H7 (cell line): ENCODE measurements around the gene LIPH. TPM values are rescaled to one million over a fixed set of nuclear protein-coding genes. Genes with fewer than 3 reads are reported as not detected.

Experiments used
- DNase-seq: peaks from one replicate; pipeline ENCODE4 v3.0.0; 2012
- H3K27me3 ChIP-seq: 2 replicates; pipeline ENCODE4 v1.6.0; 2011; ENCODE audit warnings: mild to moderate bottlenecking, low read length; ENCODE audit not compliant: control insufficient read depth, insufficient read depth
- H3K36me3 ChIP-seq: replicated peaks from 2 replicates; pipeline ENCODE4 v1.5.1; 2011; ENCODE audit warnings: low read length; ENCODE audit not compliant: control insufficient read depth, insufficient read depth
- H3K4me3 ChIP-seq: 2 replicates; pipeline ENCODE4 v1.5.1; 2011; ENCODE audit warnings: low read depth, mild to moderate bottlenecking, control low read depth, low read length, moderate library complexity; ENCODE audit not compliant: insufficient read depth
- total RNA-seq: library from RNA; depleted of rRNA; stranded (reverse); fragments of >200 nt; shearing (Covaris generic); gene quantifications from 2 replicates; pipeline ENCODE4 v1.2.3, GENCODE V29; 2014

LIPH gene
- total RNA-seq, 1 experiment from 2014 or later: 0.21 TPM

DNA sequence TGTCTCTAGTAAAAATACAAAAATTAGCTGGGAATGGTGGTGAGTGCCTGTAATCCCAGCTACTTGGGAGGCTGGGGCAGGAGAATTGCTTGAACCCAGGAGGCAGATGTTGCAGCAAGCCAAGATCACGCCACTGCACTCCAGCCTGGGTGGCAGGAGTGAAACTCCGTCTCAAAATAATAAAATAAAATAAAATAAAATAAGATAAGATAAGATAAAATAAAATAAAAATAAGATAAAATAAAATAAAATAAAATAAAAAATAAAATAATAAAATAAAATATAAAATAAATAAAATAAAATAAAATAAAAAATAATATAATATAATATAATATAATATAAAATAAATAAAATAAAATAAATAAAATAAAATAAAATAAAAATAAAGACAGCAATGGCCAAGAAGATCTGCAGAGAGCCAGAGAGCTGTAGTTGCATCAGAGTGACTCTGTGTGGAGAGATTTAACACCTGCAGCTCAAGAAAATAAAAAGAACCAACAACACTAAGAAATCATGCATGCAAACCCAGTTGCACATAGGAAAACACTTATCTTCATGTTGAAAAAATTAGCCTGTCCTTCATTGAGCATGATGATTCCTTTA lies 25.9 kb downstream of the LIPH start:
- no peak overlapping the region for H3K4me3 ChIP-seq
- no peaks in the 10 kb centered on the region; the same call in 1 of the 2 replicates for H3K27me3 ChIP-seq
- no peak for DNase-seq
- H3K36me3 ChIP-seq: no peaks in the 10 kb centered on the region

DNA sequence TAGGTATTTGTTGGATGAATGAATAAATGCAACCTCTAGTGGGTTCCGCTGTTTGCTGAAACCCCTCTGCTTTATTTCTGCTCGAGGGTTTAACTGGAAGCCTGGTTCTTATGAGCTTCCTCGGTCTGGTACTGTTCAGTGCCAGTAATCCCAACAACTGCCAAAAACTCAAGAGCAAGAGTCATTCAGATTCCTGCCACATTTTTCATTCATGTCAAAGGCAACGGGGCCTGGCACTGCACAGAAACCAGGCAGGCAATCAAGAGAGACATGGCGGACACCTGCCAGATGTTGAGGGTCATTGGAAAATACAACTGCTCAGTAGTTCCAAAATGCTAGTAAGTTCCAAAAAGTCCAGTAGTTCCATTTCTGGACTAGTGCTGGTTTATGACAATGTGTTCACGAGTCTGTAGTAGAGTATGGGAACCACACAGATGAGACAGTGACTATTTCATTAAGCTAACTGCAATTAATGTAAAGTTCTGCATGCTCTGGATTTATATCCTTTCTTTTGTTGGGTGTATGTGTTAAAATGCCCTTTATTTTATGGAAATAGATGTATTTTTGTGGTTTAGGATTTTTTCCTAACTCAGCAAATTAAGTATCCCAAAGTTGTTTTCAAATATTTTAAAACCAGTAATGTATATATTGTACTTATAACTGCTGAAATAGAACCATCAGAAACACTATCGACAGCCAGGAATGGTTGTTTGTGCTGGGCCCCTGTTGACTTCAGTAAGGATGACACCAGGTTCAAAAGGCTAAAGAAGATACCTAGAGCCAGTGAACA lies 30.8 kb downstream of the LIPH start:
- Histone ChIP-seq H3K27me3 (no peaks in the 10 kb centered on the region; the same call in 1 of the 2 replicates), H3K4me3 (no peak overlapping the region), H3K36me3 (no peaks in the 10 kb centered on the region)
- no peak for DNase-seq

DNA sequence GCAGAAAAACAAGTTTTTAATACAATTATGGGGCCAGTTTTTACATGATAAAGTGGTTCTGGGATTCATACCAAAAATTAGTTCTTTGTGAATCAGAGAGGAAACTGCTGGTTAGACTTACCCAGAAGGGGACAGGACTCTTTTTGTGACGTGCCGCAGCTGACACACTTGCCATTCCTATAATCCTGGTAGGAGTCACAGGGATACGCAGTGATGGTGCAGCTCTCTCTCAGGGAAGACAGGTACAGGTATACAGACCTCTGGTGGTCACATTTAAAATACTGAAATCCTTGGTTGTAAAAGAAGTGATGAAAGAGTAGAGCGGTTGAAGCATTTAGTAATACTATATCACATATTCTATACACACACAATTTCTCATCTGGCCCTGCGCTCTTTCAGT lies 33.4 kb downstream of the LIPH start:
- no peak for DNase-seq
- Histone ChIP-seq H3K36me3 (no peaks in the 10 kb centered on the region), H3K4me3 (no peak overlapping the region), H3K27me3 (peaks cover 3% of the 10 kb centered on the region; the same call in 1 of the 2 replicates)

- H3K27me3 ChIP-seq: peaks cover 3% of the 10 kb centered on the region; the same call in 1 of the 2 replicates
These were observed 34.8 kb downstream of the LIPH start for GRCh38 chr3:185517387-185518130.

DNA sequence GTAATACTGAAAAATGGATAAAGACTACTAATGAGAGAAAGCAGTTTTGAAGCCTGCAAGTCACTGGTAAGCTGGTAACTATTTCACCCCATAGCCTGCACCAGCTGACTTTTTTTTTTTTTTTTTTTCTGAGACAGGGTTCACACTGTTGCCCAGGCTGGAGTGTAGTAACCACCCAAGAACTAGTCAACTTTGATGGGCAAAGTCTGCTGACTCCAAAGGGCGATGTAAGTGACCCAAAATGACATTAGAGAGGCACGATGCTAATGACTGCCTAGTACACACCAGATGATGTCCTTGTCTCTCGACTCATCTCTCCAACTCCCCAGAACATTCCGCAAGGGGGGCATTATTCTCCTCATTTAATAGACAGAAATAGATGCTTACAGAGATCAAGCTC lies 40.7 kb downstream of the LIPH start:
- no peaks in the 10 kb centered on the region for H3K36me3 ChIP-seq
- no peak overlapping the region for H3K4me3 ChIP-seq
- no peak for DNase-seq
- peaks cover 3% of the 10 kb centered on the region; the same call in 1 of the 2 replicates for H3K27me3 ChIP-seq

More at GRCh38 chr3:185517387-185518130, 34.8 kb downstream of the LIPH start:
- Histone ChIP-seq H3K36me3 (no peaks in the 10 kb centered on the region), H3K4me3 (no peak overlapping the region)
- DNase-seq: no peak

DNA sequence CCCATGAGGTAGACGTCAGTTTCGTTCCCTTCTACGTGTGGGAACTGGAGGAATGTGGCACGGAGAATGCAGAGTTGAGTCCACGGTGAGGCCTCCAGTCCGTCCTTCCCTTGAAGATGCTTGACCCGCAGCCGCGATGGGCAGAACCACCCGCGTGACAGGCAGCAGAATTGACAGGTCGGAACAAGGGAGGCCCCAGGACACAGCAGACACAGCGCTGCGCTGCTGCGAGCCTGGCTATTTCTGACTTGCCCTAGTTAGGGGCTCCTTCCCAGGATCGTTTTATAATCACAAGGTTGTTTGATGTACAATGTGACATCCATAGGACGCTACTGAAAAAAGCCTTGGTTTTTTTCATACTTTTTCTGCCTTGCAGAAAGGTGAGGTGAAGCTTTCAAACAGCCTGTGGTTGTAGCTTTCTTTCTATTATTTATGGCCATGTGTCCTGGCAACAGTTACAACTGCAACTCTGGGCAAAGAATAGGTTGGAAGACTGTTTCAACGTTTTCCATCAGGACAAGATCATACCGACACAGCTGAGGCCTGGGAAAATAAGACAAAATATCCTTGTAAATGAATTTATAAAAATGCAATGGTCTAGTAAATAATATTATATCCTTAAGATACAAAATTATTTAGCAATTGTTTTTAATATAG lies 43.9 kb downstream of the LIPH start:
- Histone ChIP-seq H3K4me3 (no peak overlapping the region), H3K36me3 (no peaks in the 10 kb centered on the region), H3K27me3 (no peaks in the 10 kb centered on the region; the same call in 1 of the 2 replicates)
- no peak for DNase-seq

DNA sequence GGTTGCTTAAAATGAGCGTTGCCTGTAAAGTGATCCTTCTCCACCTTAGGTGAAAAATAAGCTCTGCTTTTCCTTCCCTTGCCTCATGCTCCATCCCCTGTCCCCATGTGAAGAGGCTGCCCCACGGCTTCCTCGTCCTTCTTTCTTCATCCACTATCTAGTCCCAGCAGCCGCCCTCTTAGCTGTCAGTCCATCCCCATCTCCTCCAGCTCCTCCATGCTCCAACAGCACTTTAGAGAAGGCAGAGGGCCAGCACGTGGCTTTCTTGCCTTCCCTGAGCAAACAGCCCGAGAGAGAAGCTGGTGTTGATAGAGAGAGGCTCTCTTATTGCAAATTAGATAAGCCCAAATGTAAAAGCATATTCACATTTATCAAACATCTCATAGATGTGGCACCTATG lies 44.5 kb downstream of the LIPH start:
- DNase-seq: no peak
- Histone ChIP-seq H3K4me3 (no peak overlapping the region), H3K36me3 (no peaks in the 10 kb centered on the region), H3K27me3 (no peaks in the 10 kb centered on the region; the same call in 1 of the 2 replicates)

DNA sequence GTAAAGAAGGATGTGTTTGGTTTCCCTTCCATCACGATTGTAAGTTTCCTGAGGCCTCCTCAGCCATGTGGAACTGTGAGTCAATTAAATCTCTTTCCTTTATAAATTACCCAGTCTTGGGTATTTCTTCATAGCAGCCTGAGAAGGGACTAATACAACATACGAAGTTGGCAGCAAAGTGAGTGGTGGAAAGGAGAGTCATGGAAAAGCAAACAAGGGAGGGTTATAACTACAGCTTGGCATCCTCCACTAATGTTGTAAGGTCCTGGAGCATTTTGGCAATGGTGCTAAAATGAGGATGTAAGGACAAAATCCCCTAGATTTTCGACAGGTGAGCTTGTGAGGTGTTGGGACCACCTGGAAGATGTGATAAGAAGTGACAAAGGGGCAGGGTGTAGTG lies 47.8 kb downstream of the LIPH start:
- no peak for DNase-seq
- Histone ChIP-seq H3K27me3 (no peaks in the 10 kb centered on the region; the same call in 1 of the 2 replicates), H3K4me3 (no peak overlapping the region)

DNA sequence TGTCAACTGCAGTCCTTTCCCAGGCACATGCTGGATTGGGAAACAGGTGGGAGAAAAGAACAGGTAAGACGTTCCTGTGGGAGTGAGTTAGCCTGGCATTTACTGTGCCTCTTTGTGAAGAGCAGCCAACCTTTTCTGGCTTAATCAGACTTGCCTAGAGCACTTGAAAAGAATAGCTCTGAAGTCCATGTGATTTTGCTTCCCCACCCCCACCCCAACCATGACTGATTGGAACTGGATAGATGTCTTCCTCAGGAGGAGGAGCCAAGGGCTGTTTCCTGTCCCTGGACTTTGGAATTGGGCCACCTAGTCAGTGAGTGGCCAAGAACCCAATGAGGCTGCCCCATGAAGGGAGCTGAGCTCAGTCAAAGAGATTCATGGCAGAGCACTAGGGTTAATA lies 48.9 kb downstream of the LIPH start:
- no peaks in the 10 kb centered on the region; the same call in 1 of the 2 replicates for H3K27me3 ChIP-seq
- no peaks in the 10 kb centered on the region for H3K36me3 ChIP-seq
- DNase-seq: no peak
- no peak overlapping the region for H3K4me3 ChIP-seq

More for the DNA sequence above, 47.8 kb downstream of the LIPH start:
- no peaks in the 10 kb centered on the region for H3K36me3 ChIP-seq

DNA sequence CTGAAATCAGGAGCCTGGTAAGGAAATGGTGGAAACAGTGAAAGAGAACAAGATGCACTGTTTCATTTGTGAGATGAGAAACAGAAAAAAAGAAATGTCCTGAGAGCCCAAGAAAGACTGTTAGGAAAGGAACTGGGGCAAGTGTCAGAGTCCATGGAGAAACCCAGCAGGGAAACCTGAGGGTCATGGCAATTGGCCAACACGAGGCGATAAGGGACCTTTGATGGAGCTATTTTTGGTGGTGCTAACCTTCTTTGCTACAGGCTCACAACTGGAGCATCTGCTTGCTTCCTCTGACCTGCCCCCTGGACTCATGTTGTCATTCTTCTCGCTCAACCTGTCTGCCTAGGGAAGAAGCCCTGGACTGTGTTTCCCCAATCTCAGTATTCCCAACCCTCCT lies 49.4 kb downstream of the LIPH start:
- DNase-seq: no peak
- H3K27me3 ChIP-seq: no peaks in the 10 kb centered on the region; the same call in 1 of the 2 replicates

GRCh38 chr3:185498503-185499396 lies 53.6 kb downstream of the LIPH start, which contains the start of gene TMEM41A:
Gene TMEM41A (minus strand): TSS chr3:185499035. CDS start chr3:185498961, 74 bp downstream.
- no peaks in the 10 kb centered on the region; the same call in 1 of the 2 replicates for H3K27me3 ChIP-seq
- peak within 1 kb of the TSS; percentile 86 for H3K4me3 ChIP-seq
- peak; percentile 99 for DNase-seq
- H3K36me3 ChIP-seq: peaks cover 15% of the 10 kb centered on the region

More for the DNA sequence above, 49.4 kb downstream of the LIPH start:
- H3K36me3 ChIP-seq: no peaks in the 10 kb centered on the region
- H3K4me3 ChIP-seq: no peak overlapping the region

DNA sequence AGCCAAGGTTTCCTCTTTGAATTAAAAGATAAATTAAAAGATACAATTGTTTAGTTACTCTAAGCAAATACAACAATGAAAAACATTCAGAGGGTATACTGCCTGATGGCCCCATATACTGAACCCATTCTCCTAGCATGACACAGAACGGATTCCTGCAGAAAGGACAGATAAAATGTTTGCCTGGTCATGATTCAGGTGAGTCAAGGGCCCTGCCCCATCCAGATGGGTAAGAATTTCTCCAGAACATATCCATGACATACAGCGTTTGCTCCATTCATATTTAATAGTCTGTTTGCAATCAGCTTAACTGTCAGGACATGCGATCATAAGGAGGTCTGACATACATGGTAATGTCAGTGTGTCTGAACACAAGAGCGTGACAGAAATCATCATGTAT lies 62.1 kb downstream of the LIPH start:
- Histone ChIP-seq H3K36me3 (peaks cover 14% of the 10 kb centered on the region), H3K27me3 (no peaks in the 10 kb centered on the region), H3K4me3 (no peak overlapping the region)
- DNase-seq: no peak

DNA sequence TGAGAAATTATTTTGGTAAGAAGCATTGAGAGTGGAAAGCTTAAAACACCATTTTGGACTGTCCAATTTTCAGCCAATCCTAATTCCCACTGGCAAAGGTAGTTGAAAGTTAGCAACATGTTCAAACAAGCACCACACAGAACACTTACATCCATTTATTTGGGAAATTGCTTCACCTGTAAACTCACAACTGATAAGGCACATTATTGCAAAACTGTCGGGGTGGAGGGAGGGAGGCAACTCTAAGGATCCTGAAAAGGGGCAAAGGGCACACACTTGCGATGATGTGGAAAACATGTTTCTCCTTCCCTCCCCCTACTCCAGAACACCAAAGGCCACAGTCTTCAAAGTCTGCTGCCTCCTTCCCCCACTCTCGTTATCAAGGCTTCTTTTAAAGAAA lies 62.9 kb downstream of the LIPH start:
- Histone ChIP-seq H3K36me3 (peaks cover 11% of the 10 kb centered on the region), H3K4me3 (no peak overlapping the region), H3K27me3 (no peaks in the 10 kb centered on the region)
- no peak for DNase-seq
